Measurements from ENCODE around the gene POFUT2.

Gene POFUT2

GRCh38 chr21:45286671-45287437 lies 841 bp downstream of the POFUT2 start:
- in situ Hi-C loops (cut with HindIII; ENCODE audit: low sequenced_read_pairs), result no loop called here

- in situ Hi-C loops (cut with HindIII; ENCODE audit: low sequenced_read_pairs), result no loop called here
These were observed 2.3 kb downstream of the POFUT2 start for GRCh38 chr21:45285266-45285931.

GRCh38 chr21:45284456-45284741 lies 3.3 kb downstream of the POFUT2 start:
- in situ Hi-C loops (cut with HindIII; ENCODE audit: low sequenced_read_pairs), result no loop called here

- in situ Hi-C loops (cut with HindIII; ENCODE audit: low sequenced_read_pairs), result no loop called here
These were observed 3.9 kb downstream of the POFUT2 start for GRCh38 chr21:45283611-45284455.

GRCh38 chr21:45283035-45283610 lies 4.6 kb downstream of the POFUT2 start:
- in situ Hi-C loops (cut with HindIII; ENCODE audit: low sequenced_read_pairs), result no loop called here

GRCh38 chr21:45282283-45283034 lies 5.2 kb downstream of the POFUT2 start:
- in situ Hi-C loops (cut with HindIII; ENCODE audit: low sequenced_read_pairs), result no loop called here

- in situ Hi-C loops (cut with HindIII; ENCODE audit: low sequenced_read_pairs), result no loop called here
These were observed 6.0 kb downstream of the POFUT2 start for GRCh38 chr21:45281411-45282282.

- in situ Hi-C loops (cut with HindIII; ENCODE audit: low sequenced_read_pairs), result no loop called here
These were observed 6.7 kb downstream of the POFUT2 start for GRCh38 chr21:45280969-45281368.

GRCh38 chr21:45280178-45280821 lies 7.4 kb downstream of the POFUT2 start:
- in situ Hi-C loops (cut with HindIII; ENCODE audit: low sequenced_read_pairs), result no loop called here

- in situ Hi-C loops (cut with HindIII; ENCODE audit: low sequenced_read_pairs), result no loop called here
These were observed 8.1 kb downstream of the POFUT2 start for GRCh38 chr21:45279446-45280177.

- in situ Hi-C loops (cut with HindIII; ENCODE audit: low sequenced_read_pairs), result no loop called here
These were observed 9.4 kb downstream of the POFUT2 start for GRCh38 chr21:45278156-45278911.

GRCh38 chr21:45277101-45278045 lies 10.3 kb downstream of the POFUT2 start:
- in situ Hi-C loops (cut with HindIII; ENCODE audit: low sequenced_read_pairs), result no loop called here

GRCh38 chr21:45276596-45276995 lies 11.1 kb downstream of the POFUT2 start:
- in situ Hi-C loops (cut with HindIII; ENCODE audit: low sequenced_read_pairs), result no loop called here

- in situ Hi-C loops (cut with HindIII; ENCODE audit: low sequenced_read_pairs), result no loop called here
These were observed 17.3 kb downstream of the POFUT2 start for GRCh38 chr21:45270306-45270821.

- in situ Hi-C loops (cut with HindIII; ENCODE audit: low sequenced_read_pairs), result no loop called here
These were observed 17.8 kb downstream of the POFUT2 start for GRCh38 chr21:45269861-45270260.

- in situ Hi-C loops (cut with HindIII; ENCODE audit: low sequenced_read_pairs), result no loop called here
These were observed 20.3 kb downstream of the POFUT2 start for GRCh38 chr21:45267390-45267760.
